Measurements from ENCODE around the gene FAM222B.

DNA sequence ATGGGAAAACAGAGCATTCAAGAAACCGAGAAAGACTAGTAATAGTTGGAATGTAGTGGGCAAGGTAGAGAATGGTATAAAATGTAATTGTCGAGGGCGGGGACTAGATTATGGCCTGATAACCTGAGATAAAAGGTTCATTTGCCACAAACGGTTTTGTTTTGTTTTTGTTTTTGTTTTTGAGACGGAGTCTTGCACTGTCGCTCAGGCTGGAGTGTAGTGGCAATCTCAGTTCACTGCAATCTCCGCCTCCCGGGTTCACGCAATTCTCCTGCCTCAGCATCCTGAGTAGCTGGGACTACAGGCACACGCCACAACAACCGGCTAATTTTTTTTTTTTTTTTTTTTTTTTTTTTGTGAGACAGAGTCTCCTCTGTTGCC lies 112.7 kb downstream of the FAM222B start:
- TF ChIP-seq, protein P1, sequence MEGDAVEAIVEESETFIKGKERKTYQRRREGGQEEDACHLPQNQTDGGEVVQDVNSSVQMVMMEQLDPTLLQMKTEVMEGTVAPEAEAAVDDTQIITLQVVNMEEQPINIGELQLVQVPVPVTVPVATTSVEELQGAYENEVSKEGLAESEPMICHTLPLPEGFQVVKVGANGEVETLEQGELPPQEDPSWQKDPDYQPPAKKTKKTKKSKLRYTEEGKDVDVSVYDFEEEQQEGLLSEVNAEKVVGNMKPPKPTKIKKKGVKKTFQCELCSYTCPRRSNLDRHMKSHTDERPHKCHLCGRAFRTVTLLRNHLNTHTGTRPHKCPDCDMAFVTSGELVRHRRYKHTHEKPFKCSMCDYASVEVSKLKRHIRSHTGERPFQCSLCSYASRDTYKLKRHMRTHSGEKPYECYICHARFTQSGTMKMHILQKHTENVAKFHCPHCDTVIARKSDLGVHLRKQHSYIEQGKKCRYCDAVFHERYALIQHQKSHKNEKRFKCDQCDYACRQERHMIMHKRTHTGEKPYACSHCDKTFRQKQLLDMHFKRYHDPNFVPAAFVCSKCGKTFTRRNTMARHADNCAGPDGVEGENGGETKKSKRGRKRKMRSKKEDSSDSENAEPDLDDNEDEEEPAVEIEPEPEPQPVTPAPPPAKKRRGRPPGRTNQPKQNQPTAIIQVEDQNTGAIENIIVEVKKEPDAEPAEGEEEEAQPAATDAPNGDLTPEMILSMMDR (conservative IDR thresholded peaks at IDR 0.05 in 1 of 2, IDR thresholded peaks at IDR 0.05 in 1 of 2; ENCODE audit: extremely low read depth in 1 of 2, insufficient read depth in 1 of 2, low read depth in 1 of 2, low read length in 2 of 2), result no peak
- no peak for TF ChIP-seq EZH2 (IDR thresholded peaks at IDR 0.05; ENCODE audit: borderline replicate concordance, low read length)

Data from mammary epithelial cell (primary cell).